Brain microvascular endothelial cell (primary cell): ENCODE data around the gene KIRREL3.

Experiments used
- DNase-seq: peaks from one replicate; pipeline ENCODE4 v3.0.0-alpha.2; 2020
- H3K27ac ChIP-seq: fragments of 250-450 bp; sonication (Bioruptor Pico); 2 replicates; pipeline ENCODE4 v1.5.1; 2020; ENCODE audit warnings: mild to moderate bottlenecking, moderate library complexity
- H3K27me3 ChIP-seq: fragments of 250-450 bp; sonication (Bioruptor Pico); replicated peaks from 2 replicates; pipeline ENCODE4 v1.5.1; 2020; ENCODE audit warnings: mild to moderate bottlenecking
- H3K36me3 ChIP-seq: fragments of 250-450 bp; sonication (Bioruptor Pico); replicated peaks from 2 replicates; pipeline ENCODE4 v1.5.1; 2020; ENCODE audit warnings: mild to moderate bottlenecking
- H3K4me3 ChIP-seq: 2 replicates; pipeline ENCODE4 v1.5.1; 2011; ENCODE audit warnings: low read depth, mild to moderate bottlenecking, control low read depth, low read length, moderate library complexity
- in situ Hi-C: cut with HindIII; loops from 2 replicates; pipeline ENCODE4 v1.10.0; 2017; ENCODE audit warnings: low sequenced_read_pairs, low pct_ligation_motif_present
- TF ChIP-seq, protein P1 (sequence below): IDR thresholded peaks from 2 replicates; pipeline ENCODE4 v1.5.1; 2011; ENCODE audit warnings: low read depth, mild to moderate bottlenecking, moderate library complexity, low read length, control low read depth, inconsistent platforms; ENCODE audit errors: missing control alignments

Gene KIRREL3

DNA sequence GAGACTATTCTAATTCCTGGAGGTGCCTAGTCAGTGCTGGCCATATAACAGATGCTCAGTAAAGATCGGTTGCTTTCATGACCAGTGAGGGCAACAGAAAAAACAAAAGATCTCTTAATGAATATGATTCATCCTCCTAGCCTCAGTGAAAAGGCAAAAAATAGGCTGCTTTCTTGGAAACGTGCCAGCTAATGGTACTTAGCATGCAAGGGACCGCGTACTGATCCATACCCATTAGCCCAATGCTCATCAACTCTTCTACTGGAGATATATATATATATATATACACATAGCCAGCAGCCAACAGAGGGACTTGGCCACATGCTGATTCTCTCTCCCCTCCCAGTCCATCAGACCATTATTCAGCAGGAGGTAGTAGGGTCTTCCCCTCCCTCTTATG is 320.4 kb downstream of the KIRREL3 start:
- TF ChIP-seq, protein P1, sequence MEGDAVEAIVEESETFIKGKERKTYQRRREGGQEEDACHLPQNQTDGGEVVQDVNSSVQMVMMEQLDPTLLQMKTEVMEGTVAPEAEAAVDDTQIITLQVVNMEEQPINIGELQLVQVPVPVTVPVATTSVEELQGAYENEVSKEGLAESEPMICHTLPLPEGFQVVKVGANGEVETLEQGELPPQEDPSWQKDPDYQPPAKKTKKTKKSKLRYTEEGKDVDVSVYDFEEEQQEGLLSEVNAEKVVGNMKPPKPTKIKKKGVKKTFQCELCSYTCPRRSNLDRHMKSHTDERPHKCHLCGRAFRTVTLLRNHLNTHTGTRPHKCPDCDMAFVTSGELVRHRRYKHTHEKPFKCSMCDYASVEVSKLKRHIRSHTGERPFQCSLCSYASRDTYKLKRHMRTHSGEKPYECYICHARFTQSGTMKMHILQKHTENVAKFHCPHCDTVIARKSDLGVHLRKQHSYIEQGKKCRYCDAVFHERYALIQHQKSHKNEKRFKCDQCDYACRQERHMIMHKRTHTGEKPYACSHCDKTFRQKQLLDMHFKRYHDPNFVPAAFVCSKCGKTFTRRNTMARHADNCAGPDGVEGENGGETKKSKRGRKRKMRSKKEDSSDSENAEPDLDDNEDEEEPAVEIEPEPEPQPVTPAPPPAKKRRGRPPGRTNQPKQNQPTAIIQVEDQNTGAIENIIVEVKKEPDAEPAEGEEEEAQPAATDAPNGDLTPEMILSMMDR, result no peak
- Histone ChIP-seq H3K27ac (no peak overlapping the region), H3K36me3 (no peaks in the 10 kb centered on the region), H3K4me3 (no peak overlapping the region), H3K27me3 (no peaks in the 10 kb centered on the region)
- no peak for DNase-seq
- in situ Hi-C loops, result no loop called here

DNA sequence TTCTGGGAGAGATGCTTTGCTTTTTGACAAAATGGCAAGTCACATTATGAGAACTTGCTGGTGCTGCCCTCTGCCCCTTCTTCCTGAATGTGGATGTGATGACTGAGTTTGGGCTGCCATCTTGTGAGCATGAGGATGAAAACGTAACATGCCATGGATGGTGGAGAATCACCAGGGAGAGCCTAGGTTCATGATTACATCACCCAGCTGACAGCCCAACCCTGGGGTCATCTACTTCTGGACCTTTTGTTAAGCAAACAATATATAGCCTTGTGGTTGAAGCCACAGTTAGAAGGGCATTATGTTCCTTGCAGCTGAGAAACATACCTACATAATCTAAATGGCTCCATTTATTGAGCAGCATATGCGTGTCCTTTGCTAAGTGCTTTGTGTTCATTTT is 321.5 kb downstream of the KIRREL3 start:
- TF ChIP-seq, protein P1, result no peak
- in situ Hi-C loops, result no loop called here

DNA sequence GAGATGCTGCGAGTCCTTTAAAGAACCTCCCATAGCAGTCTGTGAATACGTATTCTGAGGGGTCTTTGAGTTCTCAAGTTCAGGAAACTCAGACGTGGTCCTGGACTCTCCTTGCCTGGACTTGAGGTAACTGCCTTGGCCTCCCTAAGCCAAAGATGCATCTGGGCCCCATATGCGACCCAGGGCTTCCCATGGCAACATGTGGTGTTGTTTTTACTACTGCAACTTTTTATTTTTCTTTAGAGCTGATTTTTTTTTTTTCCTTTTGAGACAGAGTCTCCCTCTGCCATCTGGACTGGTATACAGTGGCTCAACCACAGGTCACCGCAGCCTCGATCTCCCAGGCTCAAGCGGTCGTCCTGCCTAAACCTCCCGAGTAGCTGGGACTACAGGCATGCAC is 324.0 kb downstream of the KIRREL3 start:
- no peaks in the 10 kb centered on the region for H3K27me3 ChIP-seq
- H3K27ac ChIP-seq, result no peak overlapping the region
- in situ Hi-C loops, result no loop called here
- no peaks in the 10 kb centered on the region for H3K36me3 ChIP-seq
- TF ChIP-seq, protein P1, result no peak
- DNase-seq, result no peak
- no peak overlapping the region for H3K4me3 ChIP-seq

More for the DNA sequence above, 321.5 kb downstream of the KIRREL3 start:
- Histone ChIP-seq H3K27me3 (no peaks in the 10 kb centered on the region), H3K4me3 (no peak overlapping the region), H3K36me3 (no peaks in the 10 kb centered on the region), H3K27ac (no peak overlapping the region)
- DNase-seq, result no peak

DNA sequence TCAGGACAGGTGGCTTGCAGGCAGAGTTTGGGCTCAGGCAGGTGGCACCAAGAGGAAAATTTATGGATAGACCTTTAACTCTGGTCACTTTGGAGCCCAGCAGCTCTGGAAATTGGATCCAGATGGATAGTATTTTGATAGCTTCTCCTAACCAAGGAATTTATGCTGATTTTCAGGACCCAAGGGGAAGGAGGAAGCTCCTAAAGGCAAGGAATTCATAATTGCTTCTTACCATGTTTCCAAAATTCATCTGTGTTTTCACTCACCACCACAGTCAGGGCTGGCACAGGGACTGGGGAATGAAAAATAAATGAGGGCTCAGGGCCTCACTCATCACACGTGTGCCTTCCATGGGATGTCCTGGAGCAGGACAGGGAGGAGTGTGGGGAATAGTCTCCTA is 327.3 kb downstream of the KIRREL3 start:
- H3K27ac ChIP-seq, result no peak overlapping the region
- no peaks in the 10 kb centered on the region for H3K36me3 ChIP-seq
- H3K27me3 ChIP-seq, result no peaks in the 10 kb centered on the region
- TF ChIP-seq, protein P1, result no peak
- no peak overlapping the region for H3K4me3 ChIP-seq
- DNase-seq, result no peak
- in situ Hi-C loops, result no loop called here

DNA sequence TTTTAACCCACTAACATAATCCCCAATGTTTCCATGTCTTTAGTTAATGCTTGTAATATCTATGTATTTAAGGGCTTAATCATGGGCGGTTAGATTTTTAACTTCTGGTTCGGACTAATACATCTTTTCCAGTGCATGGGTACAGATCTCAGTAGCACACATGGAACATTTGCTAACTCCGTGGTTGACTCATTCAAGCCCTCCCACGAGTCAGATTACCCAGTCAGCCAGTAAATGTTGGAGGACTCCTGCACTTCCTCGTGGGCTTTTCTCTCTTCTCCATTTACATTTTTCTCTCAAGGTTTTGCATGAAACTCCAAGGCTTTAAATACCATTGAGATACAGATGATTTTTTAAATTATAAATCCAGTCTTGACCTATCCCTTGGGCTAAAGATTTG is 331.2 kb downstream of the KIRREL3 start:
- Histone ChIP-seq H3K27ac (no peak overlapping the region), H3K27me3 (no peaks in the 10 kb centered on the region), H3K36me3 (no peaks in the 10 kb centered on the region), H3K4me3 (no peak overlapping the region)
- TF ChIP-seq, protein P1, result no peak
- in situ Hi-C loops, result no loop called here
- DNase-seq, result no peak

DNA sequence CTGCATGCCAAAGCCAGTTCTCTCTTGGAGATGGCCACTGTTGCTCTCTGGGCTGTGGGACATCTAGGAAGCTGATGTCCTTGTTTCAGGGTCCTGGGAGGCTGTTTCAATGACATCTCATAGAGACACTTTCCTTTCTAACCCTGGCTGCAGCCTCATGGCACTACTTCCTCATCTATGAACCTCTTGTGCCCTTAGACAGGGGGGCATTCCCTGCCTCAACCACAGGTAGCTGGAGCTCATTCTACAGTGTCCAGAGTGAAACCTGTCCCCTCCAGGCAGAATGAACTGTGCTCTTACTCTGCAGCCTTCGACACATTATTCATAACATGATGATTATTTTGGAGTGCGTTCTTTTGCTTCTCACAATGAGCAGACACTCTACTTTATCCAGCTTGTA is 335.9 kb downstream of the KIRREL3 start:
- Histone ChIP-seq H3K27me3 (no peaks in the 10 kb centered on the region), H3K27ac (no peak overlapping the region), H3K4me3 (no peak overlapping the region), H3K36me3 (no peaks in the 10 kb centered on the region)
- DNase-seq, result no peak
- TF ChIP-seq, protein P1, result no peak
- in situ Hi-C loops, result no loop called here
